Measurements from ENCODE around the gene CERS1.

CERS1 gene

DNA sequence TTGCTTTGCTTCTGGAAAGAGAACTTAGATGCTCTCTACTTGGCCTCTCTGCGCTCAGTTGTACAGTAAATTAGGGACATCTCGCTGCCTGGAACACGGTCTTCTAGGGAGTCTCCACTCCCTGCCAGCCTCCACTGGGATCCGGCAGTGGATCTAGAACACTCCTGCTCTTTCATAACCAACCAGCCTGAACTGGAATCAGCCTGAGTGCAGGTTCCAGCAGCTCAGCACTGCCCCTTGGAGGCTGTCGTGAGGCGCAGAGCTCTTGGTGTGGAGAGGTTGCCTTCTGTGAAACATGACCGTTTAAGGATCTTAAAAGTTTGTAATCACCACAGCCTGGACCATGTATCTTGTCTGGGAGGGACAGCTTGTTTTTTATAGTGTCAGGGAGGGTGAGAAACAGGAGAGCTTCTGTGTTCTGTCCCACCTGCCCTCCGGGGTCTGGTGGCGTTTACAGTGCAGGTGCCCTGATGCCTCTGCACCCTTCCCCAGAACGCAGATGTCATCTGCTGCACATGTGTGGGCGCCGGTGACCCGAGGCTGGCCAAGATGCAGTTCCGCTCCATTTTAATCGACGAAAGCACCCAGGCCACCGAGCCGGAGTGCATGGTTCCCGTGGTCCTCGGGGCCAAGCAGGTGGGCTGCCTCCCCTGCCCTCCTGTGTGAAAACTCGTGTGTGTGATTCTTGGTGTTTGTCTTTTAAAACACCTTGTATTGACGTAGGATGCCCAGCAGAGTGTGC lies 39.4 kb downstream of the CERS1 start:
- DNase-seq = no peak

- no peak for DNase-seq
Measured at GRCh38 chr19:18855647-18856384, 40.1 kb downstream of the CERS1 start.

DNA sequence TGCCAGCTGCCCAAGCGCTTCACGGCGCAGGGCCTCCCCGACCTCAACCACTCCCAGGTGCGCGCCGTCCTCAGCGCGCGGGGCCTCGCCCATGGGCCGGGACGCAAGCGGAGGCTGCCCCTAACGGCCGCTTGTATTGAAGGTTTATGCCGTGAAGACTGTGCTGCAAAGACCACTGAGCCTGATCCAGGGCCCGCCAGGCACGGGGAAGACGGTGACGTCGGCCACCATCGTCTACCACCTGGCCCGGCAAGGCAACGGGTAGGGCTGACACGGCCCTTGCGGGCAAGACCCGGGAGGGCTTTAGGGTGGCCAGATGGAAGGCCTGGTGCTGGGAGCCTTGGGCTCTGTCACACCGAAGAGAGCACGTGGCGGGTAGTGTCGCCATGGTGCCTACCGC lies 41.0 kb downstream of the CERS1 start:
- no peak for DNase-seq

GRCh38 chr19:18853755-18854427 lies 42.1 kb downstream of the CERS1 start:
- no peak for DNase-seq

DNA sequence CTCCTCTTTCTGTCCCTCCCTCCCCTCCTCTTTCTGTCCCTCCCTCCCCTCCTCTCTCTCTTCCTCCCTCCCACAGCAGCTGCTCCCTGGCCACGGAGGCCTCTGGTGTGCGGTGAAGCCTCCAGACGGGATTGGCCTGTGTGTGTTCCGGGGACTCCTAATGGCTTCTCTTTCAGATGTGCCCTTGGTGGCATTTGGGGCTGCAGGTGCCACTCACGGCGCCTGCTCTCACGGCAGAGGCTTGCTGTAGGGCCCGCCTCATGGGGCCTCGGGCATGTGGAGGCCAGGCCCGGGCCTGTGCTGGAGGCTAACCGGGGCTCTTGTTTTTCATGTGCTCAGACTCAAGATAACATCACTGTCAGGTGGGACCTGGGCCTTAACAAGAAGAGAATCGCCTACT lies 43.3 kb downstream of the CERS1 start:
- no peak for DNase-seq

DNA sequence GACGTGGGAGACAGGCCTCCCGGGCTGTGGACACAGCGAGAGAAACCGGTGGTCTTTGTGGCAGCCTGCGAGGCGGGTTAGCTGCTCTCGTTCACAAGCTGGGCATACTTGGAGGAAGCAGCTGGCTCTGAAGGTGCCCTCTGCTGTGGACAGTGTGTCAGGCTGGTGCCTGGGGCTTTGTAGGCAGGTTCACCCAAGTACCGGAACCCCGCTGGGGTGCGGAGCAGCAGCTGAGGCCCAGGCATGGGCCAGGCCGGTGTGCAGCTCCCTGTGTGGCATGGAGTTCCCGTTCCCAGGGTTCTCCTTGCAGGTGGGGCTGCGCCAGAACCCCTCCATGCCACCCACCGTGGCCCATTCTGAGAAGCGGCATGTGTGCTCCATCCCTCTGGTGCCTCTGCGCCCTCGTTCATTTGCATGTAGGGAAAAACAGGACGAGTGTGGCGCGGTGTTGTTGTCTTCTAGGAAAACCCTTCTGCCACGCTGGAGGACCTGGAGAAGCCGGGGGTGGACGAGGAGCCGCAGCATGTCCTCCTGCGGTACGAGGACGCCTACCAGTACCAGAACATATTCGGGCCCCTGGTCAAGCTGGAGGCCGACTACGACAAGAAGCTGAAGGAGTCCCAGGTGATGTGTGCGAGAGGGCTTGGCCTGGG lies 44.2 kb downstream of the CERS1 start:
- DNase-seq = no peak

DNA sequence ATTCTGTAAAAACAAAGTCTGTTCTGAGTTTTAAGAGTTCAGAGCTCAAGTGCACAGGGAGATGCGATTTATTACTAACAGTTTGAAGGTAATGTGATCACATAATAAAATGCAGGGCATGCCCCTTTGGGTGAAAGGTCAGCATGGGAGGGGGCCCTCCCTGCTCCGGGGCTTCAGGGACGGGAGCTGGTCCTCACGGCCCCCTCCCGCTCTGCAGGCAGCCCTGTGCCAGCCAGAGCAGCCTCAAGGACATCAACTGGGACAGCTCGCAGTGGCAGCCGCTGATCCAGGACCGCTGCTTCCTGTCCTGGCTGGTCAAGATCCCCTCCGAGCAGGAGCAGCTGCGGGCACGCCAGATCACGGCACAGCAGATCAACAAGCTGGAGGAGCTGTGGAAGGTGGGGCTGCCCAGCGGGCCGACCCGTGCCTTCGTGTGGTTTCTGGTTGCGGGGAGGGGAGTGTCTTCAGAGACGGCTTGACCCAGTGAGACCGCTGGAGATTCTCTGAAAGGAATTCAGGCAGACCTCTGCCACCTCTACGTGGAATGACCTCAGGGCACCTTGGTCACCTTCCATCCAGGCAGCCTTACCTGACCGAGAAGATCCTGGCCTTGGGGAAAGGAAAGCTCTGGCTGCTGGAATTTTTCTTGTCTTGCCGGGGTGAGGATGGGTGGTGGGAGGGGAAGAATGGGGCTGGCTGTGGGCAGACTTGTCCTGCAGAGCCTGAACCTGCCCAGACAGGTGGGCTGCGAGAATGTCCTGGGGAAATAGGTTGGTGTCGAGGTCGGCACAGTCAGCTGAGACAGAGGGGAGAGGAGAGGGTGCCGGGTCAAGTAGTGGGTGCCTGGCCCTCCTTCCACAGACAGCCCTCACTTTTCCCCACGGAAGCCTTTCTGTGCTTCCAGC lies 45.2 kb downstream of the CERS1 start:
- no peak for DNase-seq

DNA sequence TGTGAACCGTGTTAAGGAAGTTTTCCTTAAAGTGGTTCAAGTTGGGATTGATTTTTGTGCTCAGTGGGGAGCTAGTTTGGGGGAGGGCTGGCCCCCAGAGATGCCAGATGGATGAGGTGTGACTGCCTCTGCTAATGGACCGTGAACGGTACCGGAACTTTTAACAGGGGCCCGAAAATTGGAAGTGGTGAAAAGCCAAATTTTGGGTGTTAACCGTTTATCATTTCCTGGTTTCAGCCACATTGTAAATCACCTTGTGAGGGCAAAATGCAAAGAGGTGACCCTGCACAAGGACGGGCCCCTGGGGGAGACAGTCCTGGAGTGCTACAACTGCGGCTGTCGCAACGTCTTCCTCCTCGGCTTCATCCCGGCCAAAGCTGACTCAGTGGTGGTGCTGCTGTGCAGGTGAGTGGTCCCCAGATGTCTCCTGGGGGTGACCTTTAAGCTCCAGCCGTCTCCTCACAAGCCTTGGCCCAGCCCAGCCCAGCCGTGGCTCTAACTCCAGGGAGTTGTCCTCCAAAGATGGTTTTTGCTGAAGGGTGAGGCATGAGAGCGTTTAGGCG lies 46.0 kb downstream of the CERS1 start:
- no peak for DNase-seq

DNA sequence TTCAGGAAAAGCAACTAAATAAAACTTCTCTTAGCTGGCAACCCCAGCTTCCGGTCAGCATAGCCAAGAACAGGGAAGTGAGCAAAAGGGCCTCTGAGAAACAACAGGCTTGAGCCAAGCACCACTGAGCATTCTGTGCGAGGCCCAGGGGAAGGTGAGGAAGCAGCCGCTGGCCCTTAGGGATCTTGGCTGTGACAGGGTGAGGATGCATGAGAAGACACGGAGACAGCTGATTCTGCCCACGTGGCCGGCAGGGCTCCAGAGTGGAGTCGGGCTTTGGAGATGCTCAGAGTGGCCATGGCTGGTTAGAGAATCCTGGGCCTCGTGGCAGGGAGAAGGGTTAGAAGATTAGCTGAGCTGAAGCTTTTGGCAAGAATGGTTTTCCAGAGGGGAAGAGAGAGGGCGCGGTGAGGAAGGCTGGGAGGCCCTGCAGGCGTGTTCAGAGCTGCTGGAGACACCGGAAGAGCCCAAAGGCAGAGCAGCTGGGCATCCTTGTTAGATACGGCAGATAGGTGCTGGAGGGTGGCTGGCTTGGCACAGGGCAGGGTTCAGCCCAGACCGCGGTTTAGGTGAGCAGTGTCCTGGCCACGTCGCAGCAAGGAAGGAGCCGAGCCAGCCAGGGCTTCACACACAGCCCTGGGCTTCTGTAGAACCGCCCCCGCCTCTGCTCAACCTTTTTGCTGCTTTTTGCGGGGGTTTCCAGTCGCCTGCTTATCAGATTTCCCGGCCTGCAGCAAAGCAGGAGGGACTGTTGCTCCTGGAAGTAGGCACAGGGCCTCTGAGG lies 46.9 kb downstream of the CERS1 start:
- DNase-seq = no peak

DNA sequence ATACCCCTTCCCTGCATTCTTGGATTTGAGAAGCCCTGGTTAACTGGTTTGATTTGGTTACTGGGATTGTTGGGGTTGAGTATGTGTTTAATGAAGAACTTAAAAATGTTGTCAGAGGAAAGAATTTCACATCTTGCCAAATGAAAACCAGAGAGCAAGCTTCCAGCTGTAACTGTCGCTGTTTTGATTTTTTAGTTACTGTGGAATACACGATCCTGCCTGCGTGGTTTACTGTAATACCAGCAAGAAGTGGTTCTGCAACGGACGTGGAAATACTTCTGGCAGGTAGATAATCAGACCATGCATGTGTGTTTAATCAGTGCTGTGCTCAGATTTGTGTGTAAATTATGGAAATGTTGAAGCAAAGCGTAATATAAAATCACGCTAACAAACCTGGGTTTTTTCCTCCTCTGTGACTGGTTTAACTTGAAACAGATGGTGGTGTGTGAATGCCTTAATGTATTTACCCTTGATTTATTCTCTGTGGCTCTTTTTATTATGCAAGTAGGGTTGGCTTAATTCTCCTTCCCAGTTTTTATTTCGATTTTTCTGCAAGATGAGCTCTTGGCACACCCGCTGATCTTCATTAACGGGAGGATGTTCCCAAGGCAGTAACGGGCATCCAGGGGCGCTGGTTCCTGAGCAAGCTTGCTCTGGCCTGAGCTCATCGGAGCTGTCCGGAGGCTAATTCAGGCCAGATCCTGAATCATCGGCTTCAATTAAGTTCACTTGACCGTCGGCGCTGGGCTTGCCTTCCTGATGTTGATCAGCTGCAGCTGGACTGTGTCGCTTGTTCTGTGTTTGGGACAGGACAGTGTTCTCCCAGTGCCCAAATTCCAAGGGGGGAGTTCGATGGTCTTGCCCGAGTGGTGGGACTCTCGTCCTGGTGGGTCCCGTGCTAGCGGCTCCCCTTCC lies 48.2 kb downstream of the CERS1 start:
- DNase-seq = no peak

DNA sequence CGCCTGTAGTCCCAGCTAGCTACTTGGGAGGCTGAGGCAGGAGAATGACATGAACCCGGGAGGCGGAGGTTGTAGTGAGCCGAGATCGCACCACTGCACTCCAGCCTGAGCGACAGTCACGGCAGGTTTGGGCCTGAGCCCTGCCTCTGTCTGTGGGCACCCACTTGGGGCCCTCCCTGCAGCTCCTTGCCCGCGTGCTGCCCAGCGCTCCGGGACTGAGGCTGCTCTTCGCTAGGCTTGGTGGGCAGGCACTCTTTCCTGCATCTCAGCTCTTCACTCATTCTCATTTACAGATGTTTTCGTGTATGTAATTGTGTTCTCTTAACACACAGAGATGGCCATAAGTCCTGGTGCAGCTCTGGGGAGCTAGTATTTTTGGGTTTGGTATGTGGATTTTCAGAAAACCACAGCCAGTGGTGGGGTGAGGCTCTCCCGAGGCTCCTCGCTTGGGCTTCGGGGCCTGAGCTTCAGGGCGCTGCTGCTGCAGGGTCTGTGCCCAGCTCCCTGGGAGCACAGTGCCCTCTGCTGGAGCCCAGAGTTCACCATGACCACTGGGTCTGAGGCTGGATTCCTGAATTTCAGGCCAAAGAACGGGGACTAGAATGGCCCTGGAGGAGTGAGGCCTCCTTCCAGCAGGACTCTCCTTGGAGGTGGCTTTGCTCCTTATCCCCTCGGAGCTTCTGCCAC lies 49.0 kb downstream of the CERS1 start:
- DNase-seq = peak in 4 of 5 donors; percentile 50 to 60 (median 52)

DNA sequence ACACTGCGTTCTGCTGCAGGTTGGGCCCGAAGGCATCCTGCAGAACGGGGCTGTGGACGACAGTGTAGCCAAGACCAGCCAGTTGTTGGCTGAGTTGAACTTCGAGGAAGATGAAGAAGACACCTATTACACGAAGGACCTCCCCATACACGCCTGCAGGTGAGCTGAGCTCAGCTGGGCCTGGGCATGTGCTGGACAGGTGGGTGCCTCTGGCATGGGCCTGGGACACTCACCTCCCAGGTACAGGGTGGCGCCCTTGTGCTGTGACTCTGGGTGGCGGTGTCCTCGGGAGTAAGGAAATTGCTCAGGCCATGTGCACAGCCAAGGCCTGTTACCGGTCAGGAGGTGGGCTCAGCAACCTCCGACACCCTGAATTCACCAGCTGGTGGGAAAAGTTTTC lies 50.0 kb downstream of the CERS1 start:
- DNase-seq = no peak

DNA sequence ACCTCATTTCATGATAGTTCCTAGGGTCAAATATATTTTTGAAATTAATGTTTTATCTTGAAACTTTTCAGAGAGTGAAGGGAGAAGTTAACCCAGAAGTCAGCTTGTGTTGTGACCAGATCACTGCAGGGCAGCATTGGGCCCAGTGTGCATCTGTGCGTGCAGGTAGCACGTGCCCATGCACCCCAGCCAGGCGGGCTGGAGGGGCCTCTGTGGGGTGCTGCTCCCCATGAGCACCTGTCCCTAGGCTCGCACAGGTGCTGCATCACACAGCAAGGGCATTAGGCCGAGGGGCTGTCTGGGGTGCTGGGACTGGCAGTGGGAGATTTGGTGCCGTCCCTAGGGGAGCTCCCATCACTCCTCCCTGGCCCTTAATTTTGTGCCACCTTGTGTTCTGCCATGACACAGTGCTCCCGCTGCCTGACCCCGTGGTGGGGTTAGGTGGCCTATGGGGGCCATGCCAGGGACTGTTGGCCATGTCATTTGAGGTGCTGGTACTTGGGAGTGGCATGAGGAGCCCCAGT lies 51.1 kb downstream of the CERS1 start:
- DNase-seq = no peak

DNA sequence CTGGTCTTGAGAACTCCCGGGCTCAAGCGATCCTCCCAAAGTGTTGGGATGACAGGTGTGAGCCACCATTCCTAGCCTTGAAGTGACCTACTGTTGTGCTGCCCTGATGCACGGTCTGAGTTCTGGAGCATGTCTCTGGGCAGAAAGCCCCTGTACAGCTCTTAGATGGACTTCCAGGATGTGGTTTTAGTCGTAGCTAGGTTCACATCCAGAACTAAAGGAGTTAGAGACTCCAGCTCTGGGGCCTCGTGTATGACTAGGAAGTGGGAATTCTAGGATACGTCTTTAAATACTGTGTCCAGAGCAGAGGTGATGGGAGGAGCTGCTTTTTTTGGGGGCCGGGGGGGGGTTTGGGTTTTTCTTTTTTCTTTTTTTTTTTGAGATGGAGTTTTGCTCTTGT lies 52.0 kb downstream of the CERS1 start:
- no peak for DNase-seq

DNA sequence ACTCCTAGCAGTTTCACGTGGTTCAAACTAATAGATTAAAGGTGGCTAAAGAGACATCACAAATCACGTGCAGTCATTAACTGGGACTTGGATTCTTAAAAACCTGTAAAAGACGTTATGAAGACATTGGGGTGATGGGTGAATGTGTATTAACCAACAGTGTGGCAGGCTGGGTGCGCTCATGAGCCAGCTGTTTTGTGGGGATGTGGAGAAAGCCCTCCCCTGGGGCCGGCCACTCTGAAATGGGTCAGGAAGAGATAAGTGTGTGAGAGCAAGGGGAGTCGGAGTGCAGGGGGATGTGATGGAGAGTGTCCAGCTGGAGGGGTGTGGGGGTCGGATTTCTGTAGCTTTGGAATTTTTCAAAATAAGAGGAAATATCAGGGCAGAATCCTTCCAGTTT lies 53.8 kb downstream of the CERS1 start:
- no peak for DNase-seq

DNA sequence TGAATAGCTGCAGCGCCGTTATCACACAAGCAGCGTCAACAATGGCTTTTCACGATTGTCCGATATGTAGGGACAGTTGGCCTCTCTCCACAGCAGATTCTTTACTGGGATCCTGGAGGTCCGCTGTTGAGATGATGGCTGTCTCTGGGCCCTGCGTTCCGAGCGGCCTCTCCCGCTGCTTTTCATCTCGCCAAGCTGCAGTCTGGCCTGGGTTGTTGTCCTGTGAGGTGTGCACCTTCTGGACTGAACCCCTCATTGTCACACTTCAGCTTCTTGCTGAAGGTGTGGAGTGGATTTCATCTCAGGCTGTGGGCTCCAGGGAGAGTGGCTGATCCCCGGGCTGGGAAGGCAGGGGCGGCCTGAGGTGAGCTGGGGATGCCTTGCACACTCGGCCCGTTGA lies 54.6 kb downstream of the CERS1 start:
- DNase-seq = no peak

DNA sequence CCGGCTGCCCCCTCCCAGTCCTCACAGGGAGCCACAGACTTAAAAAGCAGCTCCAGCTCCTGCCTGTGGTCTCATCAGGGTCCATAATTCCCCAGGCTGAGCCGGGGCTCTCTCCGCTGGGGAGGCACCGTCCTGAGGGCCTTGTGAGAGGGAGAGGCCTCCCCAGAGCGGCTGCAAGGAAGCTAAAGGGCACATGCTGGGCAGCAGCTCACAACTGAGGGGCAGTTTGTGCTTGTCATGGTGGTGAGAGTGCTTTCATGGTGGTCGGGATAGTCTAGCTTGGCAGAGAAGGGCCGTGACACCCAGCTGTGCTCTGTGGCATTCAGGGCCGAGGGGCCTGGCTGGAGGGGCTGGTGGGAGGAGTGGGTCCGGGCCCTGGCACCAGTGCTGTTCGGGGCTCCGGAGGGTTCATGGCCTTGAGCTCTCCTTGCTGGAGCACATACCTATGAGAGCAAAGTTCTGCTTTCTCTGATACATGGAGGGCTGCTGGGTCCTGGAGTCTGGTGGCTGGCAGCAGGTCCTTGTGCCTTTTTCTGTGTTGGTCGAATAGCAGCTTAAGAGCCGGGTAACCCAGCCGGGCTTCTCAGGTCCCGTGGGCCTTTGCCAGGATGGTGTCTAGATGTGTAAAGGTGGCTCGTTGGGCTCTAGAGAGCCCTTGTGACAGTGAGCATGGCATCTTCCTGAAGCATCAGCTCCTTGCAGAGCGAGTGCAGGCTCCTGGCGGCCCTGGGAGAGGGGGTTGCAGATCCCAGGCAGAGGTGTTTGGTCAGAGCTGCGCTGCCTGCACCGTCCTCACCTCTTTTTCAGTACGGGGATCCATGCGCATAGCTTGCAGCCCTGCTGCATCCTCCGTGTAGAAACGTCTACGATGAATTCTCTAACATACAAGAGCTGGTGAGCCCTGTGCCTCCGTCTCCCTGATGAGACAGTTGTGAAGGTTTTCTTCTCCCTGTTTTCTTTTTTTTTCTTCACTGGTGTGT lies 55.4 kb downstream of the CERS1 start:
- DNase-seq = no peak
